OCI-LY7 (cell line): ENCODE data around the gene CANT1. TPM values are rescaled to one million over a fixed set of nuclear protein-coding genes. Genes with fewer than 3 reads are reported as not detected.

Experiments used
- BruUV-seq: library from RNA; stranded (reverse); fragments of 400-500 nt; replicated peaks from 2 replicates; lab custom pipeline; 2021; lab: Mats Ljungman, UMichigan
- CTCF ChIA-PET: fragments of 300-600 bp; sonication (Branson Sonifier 250); formaldehyde crosslinking; loops from one replicate; lab custom pipeline; 2022; ENCODE audit warnings: antibody characterized with exemption; ENCODE audit not compliant: unreplicated experiment; lab: Charles Lee
- POLR2A ChIA-PET: fragments of 300-600 bp; sonication (Branson Sonifier 250); formaldehyde crosslinking; loops from one replicate; lab custom pipeline; 2022; ENCODE audit warnings: antibody characterized with exemption; lab: Charles Lee
- DNase-seq: peaks from one replicate; pipeline ENCODE4 v3.0.0-alpha.2; 2015; ENCODE audit warnings: low spot score
- H2AFZ ChIP-seq: fragments of 200-600 bp; sonication (generic), shearing (Covaris generic); 2 replicates; pipeline ENCODE4 v1.6.1; 2014; ENCODE audit warnings: mild to moderate bottlenecking, antibody characterized with exemption, low read length, moderate library complexity
- H3K27ac ChIP-seq: fragments of 200-600 bp; sonication (generic); 2 replicates; pipeline ENCODE4 v1.5.1; 2014; ENCODE audit warnings: mixed run types, low read depth, mild to moderate bottlenecking, moderate library complexity, low read length, inconsistent platforms; ENCODE audit not compliant: poor library complexity, severe bottlenecking
- H3K36me3 ChIP-seq: fragments of 200-600 bp; sonication (generic); 2 replicates; pipeline ENCODE4 v1.6.1; 2014; ENCODE audit warnings: mild to moderate bottlenecking, antibody characterized with exemption, low read length, moderate library complexity, mixed read lengths; ENCODE audit not compliant: insufficient read depth
- H3K4me1 ChIP-seq: fragments of 200-600 bp; sonication (generic); 2 replicates; pipeline ENCODE4 v1.5.1; 2014; ENCODE audit warnings: mild to moderate bottlenecking, low read length; ENCODE audit not compliant: insufficient read depth, poor library complexity, severe bottlenecking
- H3K4me2 ChIP-seq: fragments of 200-600 bp; sonication (generic); 2 replicates; pipeline ENCODE4 v1.6.1; 2014; ENCODE audit warnings: mild to moderate bottlenecking, low read length
- H3K4me3 ChIP-seq: fragments of 200-600 bp; sonication (generic); 2 replicates; pipeline ENCODE4 v1.5.1; 2014; ENCODE audit warnings: mild to moderate bottlenecking, low read depth, low read length; ENCODE audit not compliant: poor library complexity, severe bottlenecking
- H3K79me2 ChIP-seq: fragments of 200-600 bp; sonication (generic); 2 replicates; pipeline ENCODE4 v1.6.1; 2016; ENCODE audit warnings: low read depth, mild to moderate bottlenecking, low read length, moderate library complexity, mixed read lengths; ENCODE audit not compliant: insufficient read depth
- H3K9me2 ChIP-seq: fragments of 200-600 bp; sonication (generic); 2 replicates; pipeline ENCODE4 v1.6.1; 2016; ENCODE audit warnings: mild to moderate bottlenecking, low read length, mixed read lengths; ENCODE audit not compliant: insufficient read depth
- H3K9me3 ChIP-seq: fragments of 200-600 bp; sonication (generic); 2 replicates; pipeline ENCODE4 v1.6.1; 2014; ENCODE audit warnings: mild to moderate bottlenecking, mixed run types, low read length, mixed read lengths
- H4K20me1 ChIP-seq: fragments of 200-600 bp; sonication (generic); 2 replicates; pipeline ENCODE4 v1.6.1; 2014; ENCODE audit warnings: mild to moderate bottlenecking, antibody characterized with exemption, low read length, moderate library complexity, mixed read lengths; ENCODE audit not compliant: insufficient read depth
- EZH2phosphoT487 ChIP-seq: fragments of 200-600 bp; sonication (generic); IDR thresholded peaks from 2 replicates; pipeline ENCODE4 v1.6.1; 2018; ENCODE audit warnings: low read depth, borderline replicate concordance, mild to moderate bottlenecking, mixed run types, antibody characterized with exemption, low read length, moderate library complexity, mixed read lengths
- intact Hi-C: fragments of 100-400 bp; cut with micrococcal nuclease; formaldehyde crosslinking; loops from one replicate; pipeline ENCODE4 v1.10.0; 2022; ENCODE audit not compliant: unreplicated experiment
- total RNA-seq, 2 experiments: library from RNA; depleted of rRNA in 1 of 2; stranded (reverse); fragments of >200 nt in 1 of 2; shearing (Covaris generic) in 1 of 2; gene quantifications; 2 replicates each; pipeline ENCODE4 v1.2.3, GENCODE V29; 2014 to 2022
- TF ChIP-seq, protein P1 (sequence below): fragments of 200-600 bp; sonication (generic); conservative IDR thresholded peaks from 2 replicates; pipeline ENCODE4 v1.5.1; 2014; ENCODE audit warnings: mild to moderate bottlenecking, antibody characterized with exemption, low read length, moderate library complexity, mixed read lengths

CANT1 gene
- total RNA-seq, 2 experiments from 2014 or later, result 37.2 to 60.5 TPM

DNA sequence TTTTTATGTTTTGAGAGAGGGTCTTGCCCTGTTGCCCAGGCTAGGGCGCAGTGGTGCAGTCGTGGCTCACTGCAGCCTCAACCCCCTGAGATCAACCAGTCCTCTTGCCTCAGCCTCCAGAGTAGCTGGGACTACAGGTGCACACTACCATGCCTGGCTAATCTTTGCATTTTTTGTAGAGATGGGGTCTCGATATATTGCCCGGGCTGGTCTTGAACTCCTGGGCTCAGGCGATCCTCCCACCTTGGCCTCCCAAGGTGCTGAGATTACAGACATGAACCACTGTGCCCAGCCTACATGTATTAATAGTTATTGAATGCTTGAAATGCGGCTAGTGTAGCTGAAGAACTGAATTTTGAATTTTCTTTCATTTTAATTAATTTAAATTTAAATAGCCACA is 26.6 kb upstream of the CANT1 start:
- BruUV-seq, result no TSS peak
- ChIA-PET CTCF (interaction anchor here (0.8 to 1.0 kb wide), 2 partner anchors 11 to 35 kb away, joined by 3 read pairs; no protein-coding TSS in a partner anchor), POLR2A (no interaction called here)
- intact Hi-C loops, result no loop called here
- H3K79me2 ChIP-seq, result no peaks in the 10 kb centered on the region
- no peak overlapping the region for H2AFZ ChIP-seq
- H3K36me3 ChIP-seq, result no peaks in the 10 kb centered on the region
- no peak for TF ChIP-seq EZH2phosphoT487
- TF ChIP-seq, protein P1, sequence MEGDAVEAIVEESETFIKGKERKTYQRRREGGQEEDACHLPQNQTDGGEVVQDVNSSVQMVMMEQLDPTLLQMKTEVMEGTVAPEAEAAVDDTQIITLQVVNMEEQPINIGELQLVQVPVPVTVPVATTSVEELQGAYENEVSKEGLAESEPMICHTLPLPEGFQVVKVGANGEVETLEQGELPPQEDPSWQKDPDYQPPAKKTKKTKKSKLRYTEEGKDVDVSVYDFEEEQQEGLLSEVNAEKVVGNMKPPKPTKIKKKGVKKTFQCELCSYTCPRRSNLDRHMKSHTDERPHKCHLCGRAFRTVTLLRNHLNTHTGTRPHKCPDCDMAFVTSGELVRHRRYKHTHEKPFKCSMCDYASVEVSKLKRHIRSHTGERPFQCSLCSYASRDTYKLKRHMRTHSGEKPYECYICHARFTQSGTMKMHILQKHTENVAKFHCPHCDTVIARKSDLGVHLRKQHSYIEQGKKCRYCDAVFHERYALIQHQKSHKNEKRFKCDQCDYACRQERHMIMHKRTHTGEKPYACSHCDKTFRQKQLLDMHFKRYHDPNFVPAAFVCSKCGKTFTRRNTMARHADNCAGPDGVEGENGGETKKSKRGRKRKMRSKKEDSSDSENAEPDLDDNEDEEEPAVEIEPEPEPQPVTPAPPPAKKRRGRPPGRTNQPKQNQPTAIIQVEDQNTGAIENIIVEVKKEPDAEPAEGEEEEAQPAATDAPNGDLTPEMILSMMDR, result no peak
- H3K27ac ChIP-seq, result no peak overlapping the region
- H3K9me3 ChIP-seq, result no peaks in the 10 kb centered on the region
- no peak overlapping the region for H3K4me3 ChIP-seq
- no peaks in the 10 kb centered on the region for H4K20me1 ChIP-seq
- no peaks in the 10 kb centered on the region for H3K9me2 ChIP-seq
- no peak for DNase-seq
- no peak overlapping the region for H3K4me2 ChIP-seq
- no peaks in the 10 kb centered on the region for H3K4me1 ChIP-seq

DNA sequence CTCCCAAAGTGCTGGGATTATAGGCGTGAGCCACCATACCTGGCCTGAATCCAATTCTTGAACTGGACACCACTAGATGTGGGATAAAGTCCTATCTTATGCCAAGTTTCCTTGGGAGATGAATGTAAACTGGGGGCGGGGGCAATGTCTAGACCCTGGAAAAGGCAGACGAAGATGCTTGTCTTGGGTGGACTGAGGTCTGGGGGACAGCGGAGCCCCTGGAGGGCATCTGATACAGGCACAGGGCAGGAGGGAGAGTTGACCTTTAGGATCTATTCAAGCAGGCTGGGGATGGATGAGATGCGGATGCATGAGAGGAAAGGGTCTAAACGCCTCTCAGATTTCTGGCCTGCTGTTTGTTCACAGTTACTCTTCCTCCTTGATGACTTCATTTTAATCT is 26.1 kb upstream of the CANT1 start:
- no peaks in the 10 kb centered on the region for H3K4me1 ChIP-seq
- no peak for TF ChIP-seq EZH2phosphoT487
- TF ChIP-seq, protein P1, result no peak
- H2AFZ ChIP-seq, result no peak overlapping the region
- H3K4me2 ChIP-seq, result no peak overlapping the region
- H3K36me3 ChIP-seq, result no peaks in the 10 kb centered on the region
- H3K9me3 ChIP-seq, result no peaks in the 10 kb centered on the region
- no peaks in the 10 kb centered on the region for H3K9me2 ChIP-seq
- H3K27ac ChIP-seq, result no peak overlapping the region
- intact Hi-C loops, result no loop called here
- no peak overlapping the region for H3K4me3 ChIP-seq
- no TSS peak for BruUV-seq
- no peaks in the 10 kb centered on the region for H4K20me1 ChIP-seq
- ChIA-PET POLR2A (no interaction called here), CTCF (no interaction called here)
- no peak for DNase-seq
- H3K79me2 ChIP-seq, result no peaks in the 10 kb centered on the region

DNA sequence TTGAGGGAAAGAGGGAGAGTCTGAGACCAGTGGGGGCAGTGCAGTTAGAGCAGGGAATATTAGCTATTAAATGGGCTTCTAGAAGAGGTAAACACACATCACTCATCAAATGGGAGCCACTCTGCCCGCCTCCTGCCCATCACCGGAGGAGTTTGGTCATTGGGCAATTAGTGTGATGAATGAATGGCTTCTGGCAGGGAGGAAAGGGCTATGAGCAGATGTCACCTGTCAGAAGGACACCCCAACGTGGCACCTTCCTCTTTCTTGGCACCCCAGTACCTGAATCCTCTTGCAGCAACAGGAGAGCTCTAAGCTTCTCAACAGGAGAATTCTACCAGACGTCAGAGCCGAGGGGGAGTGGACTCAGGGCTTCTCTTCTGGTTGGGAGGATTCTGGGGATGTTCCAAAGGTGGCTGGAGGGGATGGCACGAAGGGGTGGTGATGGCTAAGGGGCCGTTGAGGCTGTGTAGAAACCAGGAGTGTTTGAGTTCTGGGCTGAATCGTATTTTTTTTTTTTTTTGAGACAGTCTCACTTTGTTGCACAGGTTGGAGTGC is 25.4 kb upstream of the CANT1 start:
- TF ChIP-seq EZH2phosphoT487, result no peak
- TF ChIP-seq, protein P1, result no peak
- Histone ChIP-seq H3K9me3 (no peaks in the 10 kb centered on the region), H3K79me2 (no peaks in the 10 kb centered on the region), H3K4me1 (no peaks in the 10 kb centered on the region), H3K4me2 (no peak overlapping the region), H3K27ac (no peak overlapping the region), H3K36me3 (no peaks in the 10 kb centered on the region), H2AFZ (no peak overlapping the region), H4K20me1 (no peaks in the 10 kb centered on the region), H3K4me3 (no peak overlapping the region), H3K9me2 (no peaks in the 10 kb centered on the region)
- POLR2A ChIA-PET, result no interaction called here
- BruUV-seq, result no TSS peak
- CTCF ChIA-PET, result no interaction called here
- no peak for DNase-seq
- intact Hi-C loops, result no loop called here
